GM12892 (cell line): ENCODE results near the gene RXRA.

Experiments used
- POLR2A ChIP-seq: IDR thresholded peaks from 2 replicates; pipeline ENCODE4 v1.6.1; 2011; ENCODE audit warnings: low read depth, low read length, control low read depth
- POLR2AphosphoS5 ChIP-seq: IDR thresholded peaks from 2 replicates; pipeline ENCODE4 v1.6.1; 2011; ENCODE audit warnings: low read depth, low read length, control low read depth
- TAF1 ChIP-seq: IDR thresholded peaks from 2 replicates; pipeline ENCODE4 v1.6.1; 2011; ENCODE audit warnings: low read depth, mild to moderate bottlenecking, control low read depth, low read length, borderline replicate concordance

- TF ChIP-seq TAF1 (no peak), POLR2AphosphoS5 (no peak), POLR2A (no peak)
Observed at GRCh38 chr9:134293611-134294152, 32.6 kb upstream of the RXRA start.
